Measurements from ENCODE around the gene SMYD5.
A peak's percentile ranks its signal among the peaks of the same experiment; 100 is the strongest.
"Not testable (repeated sequence)": the region's sequence is repeated elsewhere in the genome, so short reads cannot be mapped to it uniquely, and the experiment has no call there.

The SMYD5 gene

GRCh38 chr2:73177645-73178255, 36.3 kb upstream of the SMYD5 start:
- no peaks in the 10 kb centered on the region for H3K9me3 ChIP-seq (ENCODE audit: low read length)
- H3K4me1 ChIP-seq (ENCODE audit: insufficient read depth, low read length): peaks cover 5% of the 10 kb centered on the region
- H2AFZ ChIP-seq (ENCODE audit: low read depth, low read length): peak overlapping the region; percentile 52
- peaks cover 43% of the 10 kb centered on the region for H3K27me3 ChIP-seq (ENCODE audit: insufficient read depth, low read length)
- H3K36me3 ChIP-seq (ENCODE audit: insufficient read depth, low read length): no peaks in the 10 kb centered on the region
- no peak overlapping the region for H3K4me3 ChIP-seq (ENCODE audit: low read length)

GRCh38 chr2:73185965-73186364, 28.1 kb upstream of the SMYD5 start:
- no peaks in the 10 kb centered on the region for H3K36me3 ChIP-seq (ENCODE audit: insufficient read depth, low read length)
- no peak overlapping the region for H2AFZ ChIP-seq (ENCODE audit: low read depth, low read length)
- H3K4me3 ChIP-seq (ENCODE audit: low read length): no peak overlapping the region
- H3K27me3 ChIP-seq (ENCODE audit: insufficient read depth, low read length): peaks cover 29% of the 10 kb centered on the region
- no peaks in the 10 kb centered on the region for H3K9me3 ChIP-seq (ENCODE audit: low read length)
- no peaks in the 10 kb centered on the region for H3K4me1 ChIP-seq (ENCODE audit: insufficient read depth, low read length)

- no peak overlapping the region for H3K4me3 ChIP-seq (ENCODE audit: low read length)
- H3K9me3 ChIP-seq (ENCODE audit: low read length): no peaks in the 10 kb centered on the region
- no peaks in the 10 kb centered on the region for H3K4me1 ChIP-seq (ENCODE audit: insufficient read depth, low read length)
- H3K36me3 ChIP-seq (ENCODE audit: insufficient read depth, low read length): no peaks in the 10 kb centered on the region
- H2AFZ ChIP-seq (ENCODE audit: low read depth, low read length): no peak overlapping the region
- peaks cover 29% of the 10 kb centered on the region for H3K27me3 ChIP-seq (ENCODE audit: insufficient read depth, low read length)
Measured at GRCh38 chr2:73187549-73187948, 26.5 kb upstream of the SMYD5 start.

- Histone ChIP-seq H2AFZ (ENCODE audit: low read depth, low read length) (no peak overlapping the region), H3K36me3 (ENCODE audit: insufficient read depth, low read length) (no peaks in the 10 kb centered on the region), H3K27me3 (ENCODE audit: insufficient read depth, low read length) (peaks cover 38% of the 10 kb centered on the region), H3K9me3 (ENCODE audit: low read length) (peaks cover 5% of the 10 kb centered on the region), H3K4me1 (ENCODE audit: insufficient read depth, low read length) (peaks cover 4% of the 10 kb centered on the region), H3K4me3 (ENCODE audit: low read length) (no peak overlapping the region)
Measured at GRCh38 chr2:73197579-73197978, 16.5 kb upstream of the SMYD5 start.

GRCh38 chr2:73200281-73200680, 13.8 kb upstream of the SMYD5 start:
- H3K9me3 ChIP-seq (ENCODE audit: low read length); H3K4me1 ChIP-seq (ENCODE audit: insufficient read depth, low read length); H2AFZ ChIP-seq (ENCODE audit: low read depth, low read length); H3K36me3 ChIP-seq (ENCODE audit: insufficient read depth, low read length); H3K4me3 ChIP-seq (ENCODE audit: low read length): not testable (repeated sequence)
- peaks cover 55% of the 10 kb centered on the region for H3K27me3 ChIP-seq (ENCODE audit: insufficient read depth, low read length)

- H3K4me3 ChIP-seq (ENCODE audit: low read length): no peak within 1 kb of the TSS
- H3K36me3 ChIP-seq (ENCODE audit: insufficient read depth, low read length): no peaks in the 10 kb centered on the region
- peaks cover 58% of the 10 kb centered on the region for H3K27me3 ChIP-seq (ENCODE audit: insufficient read depth, low read length)
- H3K9me3 ChIP-seq (ENCODE audit: low read length): peaks cover 5% of the 10 kb centered on the region
- peaks cover 4% of the 10 kb centered on the region for H3K4me1 ChIP-seq (ENCODE audit: insufficient read depth, low read length)
- H2AFZ ChIP-seq (ENCODE audit: low read depth, low read length): peak within 1 kb of the TSS; percentile 78
Measured at GRCh38 chr2:73202156-73203054, 11.6 kb upstream of the SMYD5 start, which contains the start of gene NOTO. Gene NOTO, plus strand, starts transcription at chr2:73202574. Its CDS starts 93 bp downstream, at chr2:73202667.

- peaks cover 4% of the 10 kb centered on the region for H3K4me1 ChIP-seq (ENCODE audit: insufficient read depth, low read length)
- H3K4me3 ChIP-seq (ENCODE audit: low read length): no peak overlapping the region
- peak overlapping the region; percentile 78 for H2AFZ ChIP-seq (ENCODE audit: low read depth, low read length)
- peaks cover 5% of the 10 kb centered on the region for H3K9me3 ChIP-seq (ENCODE audit: low read length)
- peaks cover 53% of the 10 kb centered on the region for H3K27me3 ChIP-seq (ENCODE audit: insufficient read depth, low read length)
- no peaks in the 10 kb centered on the region for H3K36me3 ChIP-seq (ENCODE audit: insufficient read depth, low read length)
Measured at GRCh38 chr2:73203055-73203681, 10.9 kb upstream of the SMYD5 start.

GRCh38 chr2:73205611-73206010, 8.4 kb upstream of the SMYD5 start:
- peaks cover 57% of the 10 kb centered on the region for H3K27me3 ChIP-seq (ENCODE audit: insufficient read depth, low read length)
- H3K9me3 ChIP-seq (ENCODE audit: low read length): peaks cover 5% of the 10 kb centered on the region
- H3K4me1 ChIP-seq (ENCODE audit: insufficient read depth, low read length): peaks cover 4% of the 10 kb centered on the region
- H3K36me3 ChIP-seq (ENCODE audit: insufficient read depth, low read length): no peaks in the 10 kb centered on the region
- no peak overlapping the region for H3K4me3 ChIP-seq (ENCODE audit: low read length)
- H2AFZ ChIP-seq (ENCODE audit: low read depth, low read length): no peak overlapping the region

GRCh38 chr2:73208258-73208657, 5.8 kb upstream of the SMYD5 start:
- no peak overlapping the region for H2AFZ ChIP-seq (ENCODE audit: low read depth, low read length)
- H3K4me1 ChIP-seq (ENCODE audit: insufficient read depth, low read length): no peaks in the 10 kb centered on the region
- H3K27me3 ChIP-seq (ENCODE audit: insufficient read depth, low read length): peaks cover 35% of the 10 kb centered on the region
- no peaks in the 10 kb centered on the region for H3K9me3 ChIP-seq (ENCODE audit: low read length)
- no peaks in the 10 kb centered on the region for H3K36me3 ChIP-seq (ENCODE audit: insufficient read depth, low read length)
- H3K4me3 ChIP-seq (ENCODE audit: low read length): no peak overlapping the region

GRCh38 chr2:73210019-73210418, 4.0 kb upstream of the SMYD5 start:
- no peak overlapping the region for H2AFZ ChIP-seq (ENCODE audit: low read depth, low read length)
- H3K27me3 ChIP-seq (ENCODE audit: insufficient read depth, low read length): peaks cover 25% of the 10 kb centered on the region
- H3K4me1 ChIP-seq (ENCODE audit: insufficient read depth, low read length): peaks cover 5% of the 10 kb centered on the region
- no peak overlapping the region for H3K4me3 ChIP-seq (ENCODE audit: low read length)
- no peaks in the 10 kb centered on the region for H3K36me3 ChIP-seq (ENCODE audit: insufficient read depth, low read length)
- no peaks in the 10 kb centered on the region for H3K9me3 ChIP-seq (ENCODE audit: low read length)

- Histone ChIP-seq H3K4me3 (ENCODE audit: low read length) (no peak overlapping the region), H3K36me3 (ENCODE audit: insufficient read depth, low read length) (no peaks in the 10 kb centered on the region), H2AFZ (ENCODE audit: low read depth, low read length) (no peak overlapping the region), H3K9me3 (ENCODE audit: low read length) (no peaks in the 10 kb centered on the region), H3K4me1 (ENCODE audit: insufficient read depth, low read length) (peaks cover 11% of the 10 kb centered on the region), H3K27me3 (ENCODE audit: insufficient read depth, low read length) (peaks cover 22% of the 10 kb centered on the region)
Measured at GRCh38 chr2:73210696-73211095, 3.3 kb upstream of the SMYD5 start.

- Histone ChIP-seq H3K4me3 (ENCODE audit: low read length) (no peak overlapping the region), H2AFZ (ENCODE audit: low read depth, low read length) (no peak overlapping the region), H3K4me1 (ENCODE audit: insufficient read depth, low read length) (peaks cover 11% of the 10 kb centered on the region), H3K27me3 (ENCODE audit: insufficient read depth, low read length) (peaks cover 15% of the 10 kb centered on the region), H3K9me3 (ENCODE audit: low read length) (no peaks in the 10 kb centered on the region), H3K36me3 (ENCODE audit: insufficient read depth, low read length) (no peaks in the 10 kb centered on the region)
Measured at GRCh38 chr2:73212098-73212447, 2.0 kb upstream of the SMYD5 start.

- H3K9me3 ChIP-seq (ENCODE audit: low read length): no peaks in the 10 kb centered on the region
- H3K4me1 ChIP-seq (ENCODE audit: insufficient read depth, low read length): peaks cover 11% of the 10 kb centered on the region
- no peaks in the 10 kb centered on the region for H3K36me3 ChIP-seq (ENCODE audit: insufficient read depth, low read length)
- no peak overlapping the region for H2AFZ ChIP-seq (ENCODE audit: low read depth, low read length)
- H3K27me3 ChIP-seq (ENCODE audit: insufficient read depth, low read length): peaks cover 15% of the 10 kb centered on the region
- H3K4me3 ChIP-seq (ENCODE audit: low read length): no peak overlapping the region
Measured at GRCh38 chr2:73212448-73213176, 1.4 kb upstream of the SMYD5 start.
